Measurements from ENCODE around the gene ZRSR2.

GRCh38 chrX:15785176-15785750 is 5.0 kb upstream of the ZRSR2 start:
- no peak for TF ChIP-seq ZNF207 (IDR thresholded peaks at IDR 0.05; ENCODE audit: borderline replicate concordance)
- no peak for TF ChIP-seq MYC (IDR thresholded peaks at IDR 0.05; ENCODE audit: insufficient read depth, insufficient read length, insufficient replicate concordance, low read length, severe bottlenecking)
- no peak for TF ChIP-seq CTCF (IDR thresholded peaks at IDR 0.05 in 2 of 3, conservative IDR thresholded peaks at IDR 0.05 in 1 of 3; ENCODE audit: control insufficient read depth in 2 of 3, extremely low read depth in 1 of 3, insufficient read depth in 1 of 3, low read depth in 3 of 3, low read length in 3 of 3)
- TF ChIP-seq PBX3 (IDR thresholded peaks at IDR 0.05; ENCODE audit: insufficient replicate concordance, low read depth, low read length) = no peak
- TF ChIP-seq TAF1 (IDR thresholded peaks at IDR 0.05; ENCODE audit: borderline replicate concordance, low read depth, low read length) = no peak
